ENCODE data around the gene ADI1.

- TF ChIP-seq CTCF (IDR thresholded peaks at IDR 0.05; ENCODE audit: insufficient read depth, low read length, poor library complexity, severe bottlenecking) (no peak), EZH2phosphoT487 (conservative IDR thresholded peaks at IDR 0.05; ENCODE audit: low read length) (no peak)
Observed at GRCh38 chr2:3558205-3559014, 39.1 kb upstream of the ADI1 start, which contains the start of gene RNASEH1.
